DND-41 (cell line): ENCODE measurements around the gene RHOBTB3.

Experiments
- CTCF ChIP-seq: IDR thresholded peaks from 2 replicates; pipeline ENCODE4 v1.5.1; 2012; ENCODE audit warnings: borderline replicate concordance, low read length, moderate library complexity, mild to moderate bottlenecking; ENCODE audit not compliant: poor library complexity, severe bottlenecking; ENCODE audit errors: extremely low read depth
- EZH2 ChIP-seq: IDR thresholded peaks from 3 replicates; pipeline ENCODE4 v1.6.1; 2012; ENCODE audit warnings: borderline replicate concordance, low read depth, mild to moderate bottlenecking, moderate library complexity, low read length, inconsistent platforms; ENCODE audit not compliant: severe bottlenecking

DNA sequence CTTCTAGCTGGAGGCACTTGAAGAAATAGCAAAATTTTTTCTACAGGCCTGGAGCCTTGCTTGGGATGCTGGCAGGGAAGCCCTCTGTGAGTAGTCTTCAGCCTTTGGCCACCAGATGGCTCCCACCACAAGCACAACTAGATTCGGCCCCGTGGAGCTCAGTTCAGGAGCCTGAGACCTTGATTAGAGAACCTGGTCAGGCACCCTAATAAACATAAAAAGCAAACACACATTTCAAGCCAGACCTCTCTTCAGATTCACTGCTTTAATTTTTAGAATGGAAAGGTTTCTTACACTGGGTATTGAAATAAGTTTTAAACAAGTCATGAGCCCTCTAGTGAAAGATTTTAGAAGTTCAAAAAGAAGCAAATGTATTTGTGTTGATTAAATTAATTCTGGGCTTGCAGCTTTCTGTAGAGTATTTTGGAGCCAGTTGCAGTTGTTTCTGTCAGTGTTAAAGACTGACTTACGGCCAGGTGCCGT is 50.0 kb downstream of the RHOBTB3 start:
- TF ChIP-seq CTCF (peak; percentile 87), EZH2 (no peak)
